ENCODE measurements around the gene SLC39A11.

Gene SLC39A11

GRCh38 chr17:72985882-72986720 lies 106.4 kb downstream of the SLC39A11 start:
- TF ChIP-seq, protein P1, sequence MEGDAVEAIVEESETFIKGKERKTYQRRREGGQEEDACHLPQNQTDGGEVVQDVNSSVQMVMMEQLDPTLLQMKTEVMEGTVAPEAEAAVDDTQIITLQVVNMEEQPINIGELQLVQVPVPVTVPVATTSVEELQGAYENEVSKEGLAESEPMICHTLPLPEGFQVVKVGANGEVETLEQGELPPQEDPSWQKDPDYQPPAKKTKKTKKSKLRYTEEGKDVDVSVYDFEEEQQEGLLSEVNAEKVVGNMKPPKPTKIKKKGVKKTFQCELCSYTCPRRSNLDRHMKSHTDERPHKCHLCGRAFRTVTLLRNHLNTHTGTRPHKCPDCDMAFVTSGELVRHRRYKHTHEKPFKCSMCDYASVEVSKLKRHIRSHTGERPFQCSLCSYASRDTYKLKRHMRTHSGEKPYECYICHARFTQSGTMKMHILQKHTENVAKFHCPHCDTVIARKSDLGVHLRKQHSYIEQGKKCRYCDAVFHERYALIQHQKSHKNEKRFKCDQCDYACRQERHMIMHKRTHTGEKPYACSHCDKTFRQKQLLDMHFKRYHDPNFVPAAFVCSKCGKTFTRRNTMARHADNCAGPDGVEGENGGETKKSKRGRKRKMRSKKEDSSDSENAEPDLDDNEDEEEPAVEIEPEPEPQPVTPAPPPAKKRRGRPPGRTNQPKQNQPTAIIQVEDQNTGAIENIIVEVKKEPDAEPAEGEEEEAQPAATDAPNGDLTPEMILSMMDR (IDR thresholded peaks at IDR 0.05; ENCODE audit: control extremely low read depth, extremely low read depth, low read depth, missing control alignments): peak; percentile 72
- CTCF ChIA-PET: interaction anchor here (0.6 to 3.8 kb wide), 48 partner anchors 9 to 956 kb away, joined by 3 to 38 read pairs (median 5); partner anchors contain the start of gene SSTR2
- DNase-seq (ENCODE audit: extremely low spot score): peak; percentile 87
- POLR2A ChIA-PET: interaction anchor here (0.6 to 1.1 kb wide), 3 partner anchors 82 to 240 kb away, joined by 3 to 4 read pairs (median 3); no protein-coding TSS in a partner anchor

- ChIA-PET CTCF (interaction anchor here (0.6 to 3.8 kb wide), 15 partner anchors 11 to 258 kb away, joined by 3 to 38 read pairs (median 8); no protein-coding TSS in a partner anchor), POLR2A (interaction anchor here (0.6 to 0.7 kb wide), 2 partner anchors 63 to 210 kb away, joined by 6 to 10 read pairs; no protein-coding TSS in a partner anchor)
- TF ChIP-seq, protein P1 (IDR thresholded peaks at IDR 0.05; ENCODE audit: control extremely low read depth, extremely low read depth, low read depth, missing control alignments): no peak
- no peak for DNase-seq (ENCODE audit: extremely low spot score)
Measured at GRCh38 chr17:72984926-72985325, 107.6 kb downstream of the SLC39A11 start.

DNA sequence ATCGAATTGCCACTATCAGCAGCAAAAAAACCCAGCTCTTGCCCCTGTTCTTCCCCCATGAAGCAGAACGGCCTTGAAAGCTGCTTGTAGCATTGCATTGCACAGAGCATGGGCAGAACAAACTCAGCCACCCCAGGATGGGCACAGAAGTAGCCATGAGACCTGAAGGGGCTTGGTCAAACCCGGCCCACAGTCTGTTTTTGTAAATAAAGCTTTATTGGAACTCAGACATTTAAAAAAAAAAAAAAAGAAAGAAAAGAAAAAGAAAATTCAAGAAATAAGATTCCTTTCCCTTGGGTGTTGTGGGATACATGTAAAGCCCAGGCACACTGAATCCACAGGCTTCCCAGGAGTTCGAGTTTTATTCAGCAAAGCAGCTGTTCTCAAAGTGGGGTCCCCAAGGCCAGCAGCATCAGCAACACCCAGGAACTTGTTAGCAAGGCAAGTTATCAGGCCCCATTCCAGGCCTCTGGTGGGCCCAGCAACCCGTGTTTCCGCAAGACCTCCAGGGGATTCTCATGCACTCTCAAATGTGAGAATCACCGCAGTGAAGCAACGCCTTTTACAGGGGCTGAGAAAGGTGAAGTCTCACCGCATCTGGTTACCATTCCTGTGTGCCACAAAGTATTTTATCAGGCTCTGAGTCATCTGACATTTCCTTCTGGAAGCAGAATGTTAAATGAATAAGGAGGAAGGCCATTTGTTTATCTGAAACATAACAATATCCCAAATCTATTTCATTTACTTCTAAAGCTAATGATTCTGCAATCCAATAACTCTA lies 108.2 kb downstream of the SLC39A11 start:
- DNase-seq (ENCODE audit: extremely low spot score): no peak
- ChIA-PET POLR2A (interaction anchor here (0.6 to 0.7 kb wide), 2 partner anchors 62 to 209 kb away, joined by 6 to 10 read pairs; no protein-coding TSS in a partner anchor), CTCF (interaction anchor here (0.6 to 3.8 kb wide), 8 partner anchors 11 to 256 kb away, joined by 3 to 38 read pairs (median 8); no protein-coding TSS in a partner anchor)
- TF ChIP-seq, protein P1 (IDR thresholded peaks at IDR 0.05; ENCODE audit: control extremely low read depth, extremely low read depth, low read depth, missing control alignments): no peak

- DNase-seq (ENCODE audit: extremely low spot score): no peak
- ChIA-PET POLR2A (no interaction called here), CTCF (interaction anchor here (1.0 to 1.4 kb wide), 3 partner anchors 13 to 269 kb away, joined by 3 read pairs; no protein-coding TSS in a partner anchor)
- TF ChIP-seq, protein P1 (IDR thresholded peaks at IDR 0.05; ENCODE audit: control extremely low read depth, extremely low read depth, low read depth, missing control alignments): no peak
Measured at GRCh38 chr17:72982680-72983079, 109.8 kb downstream of the SLC39A11 start.

- TF ChIP-seq, protein P1 (IDR thresholded peaks at IDR 0.05; ENCODE audit: control extremely low read depth, extremely low read depth, low read depth, missing control alignments): no peak
- DNase-seq (ENCODE audit: extremely low spot score): no peak
- POLR2A ChIA-PET: no interaction called here
- CTCF ChIA-PET: no interaction called here
Measured at GRCh38 chr17:72978593-72979218, 113.8 kb downstream of the SLC39A11 start.

Measured in GM10248 (cell line).